SK-N-SH (cell line): Measurements from ENCODE around the gene CPA4. TPM values are rescaled to one million over a fixed set of nuclear protein-coding genes. Genes with fewer than 3 reads are reported as not detected.

Source experiments
- CTCF ChIA-PET: fragments of 300-600, 350-600 bp; formaldehyde crosslinking; extraction: SDS; loops from one replicate; lab custom pipeline; 2021; lab: Yijun Ruan, JAX
- POLR2A ChIA-PET: fragments of 350-600 bp; sonication (Branson Sonifier 250); formaldehyde crosslinking; extraction: SDS; loops from one replicate; lab custom pipeline; 2020; ENCODE audit warnings: antibody characterized with exemption, inconsistent platforms; lab: Yijun Ruan, JAX
- DNase-seq: peaks from one replicate; pipeline ENCODE4 v3.0.0; 2012
- H2AFZ ChIP-seq: fragments of 200-600 bp; sonication (generic); 2 replicates; pipeline ENCODE4 v1.8.1; 2016; ENCODE audit warnings: antibody characterized with exemption, mild to moderate bottlenecking, low read depth
- H3F3A ChIP-seq: fragments of 200-600 bp; sonication (generic); replicated peaks from 2 replicates; pipeline ENCODE3; 2016; ENCODE audit warnings: antibody characterized with exemption, mild to moderate bottlenecking; ENCODE audit not compliant: insufficient read depth
- H3K27ac ChIP-seq, 2 experiments: fragments of 200-500 bp in 1 of 2; fragments of 200-600 bp in 1 of 2; sonication (Bioruptor generic) in 1 of 2; sonication (generic), shearing (Covaris generic) in 1 of 2; 2 replicates each; pipeline versions ENCODE4 v1.5.1 to v1.6.1; 2014 to 2016; ENCODE audit warnings: low read depth in 2 of 2, inconsistent platforms in 1 of 2, low read length in 1 of 2, mild to moderate bottlenecking in 1 of 2, mixed read lengths in 1 of 2
- H3K27me3 ChIP-seq: fragments of 200-600 bp; sonication (generic), shearing (Covaris generic); 2 replicates; pipeline ENCODE4 v1.6.1; 2016; ENCODE audit warnings: mixed run types; ENCODE audit not compliant: insufficient read depth
- H3K36me3 ChIP-seq, 2 experiments: fragments of 200-500 bp in 1 of 2; fragments of 200-600 bp in 1 of 2; sonication (Bioruptor generic) in 1 of 2; sonication (generic) in 1 of 2; replicated peaks in 1 of 2; 2 replicates each; pipeline versions ENCODE3 to v1.5.1; 2014 to 2016; ENCODE audit warnings: low read length in 1 of 2, mild to moderate bottlenecking in 1 of 2; ENCODE audit not compliant: insufficient read depth in 2 of 2, control insufficient read depth in 1 of 2
- H3K4me1 ChIP-seq, 2 experiments: fragments of 200-500 bp in 1 of 2; fragments of 200-600 bp in 1 of 2; sonication (Bioruptor generic) in 1 of 2; sonication (generic), shearing (Covaris generic) in 1 of 2; 2 replicates each; pipeline versions ENCODE4 v1.5.1 to v1.6.1; 2014 to 2016; ENCODE audit warnings: low read depth in 1 of 2, low read length in 1 of 2, mixed run types in 1 of 2; ENCODE audit not compliant: insufficient read depth in 2 of 2, control insufficient read depth in 1 of 2
- H3K4me2 ChIP-seq: fragments of 200-600 bp; sonication (generic), shearing (Covaris generic); 2 replicates; pipeline ENCODE4 v1.6.1; 2017; ENCODE audit warnings: mixed run types
- H3K4me3 ChIP-seq, 2 experiments: fragments of 200-500 bp in 1 of 2; fragments of 200-600 bp in 1 of 2; sonication (Bioruptor generic) in 1 of 2; sonication (generic), shearing (Covaris generic) in 1 of 2; 2 replicates each; pipeline versions ENCODE4 v1.5.1 to v1.8.1; 2014 to 2016; ENCODE audit warnings: low read depth in 2 of 2, inconsistent platforms in 1 of 2, low read length in 1 of 2, mild to moderate bottlenecking in 1 of 2, mixed read lengths in 1 of 2, moderate library complexity in 1 of 2
- H3K79me2 ChIP-seq: fragments of 200-600 bp; sonication (generic); 2 replicates; pipeline ENCODE4 v1.8.1; 2017; ENCODE audit warnings: mild to moderate bottlenecking; ENCODE audit not compliant: insufficient read depth
- H3K9ac ChIP-seq: fragments of 200-600 bp; sonication (generic); 2 replicates; pipeline ENCODE4 v1.6.1; 2017; ENCODE audit warnings: mixed run types
- H3K9me2 ChIP-seq: fragments of 200-600 bp; sonication (generic); 2 replicates; pipeline ENCODE4 v1.6.1; 2017; ENCODE audit warnings: mixed run types
- H3K9me3 ChIP-seq: fragments of 200-600 bp; sonication (generic); 2 replicates; pipeline ENCODE4 v1.6.1; 2017; ENCODE audit warnings: mixed run types, mild to moderate bottlenecking, moderate library complexity
- H4K20me1 ChIP-seq: fragments of 200-600 bp; sonication (generic); 2 replicates; pipeline ENCODE4 v1.6.1; 2017; ENCODE audit warnings: mild to moderate bottlenecking, mixed run types; ENCODE audit not compliant: insufficient read depth
- CHD2 ChIP-seq: fragments of 150-350 bp; IDR thresholded peaks from 2 replicates; pipeline ENCODE4 v1.6.1; 2018; ENCODE audit warnings: low read length; ENCODE audit not compliant: partially characterized antibody
- CTCF ChIP-seq: fragments of 200-600 bp; sonication (generic); IDR thresholded peaks from 2 replicates; pipeline ENCODE4 v1.6.1; 2017; ENCODE audit warnings: antibody characterized with exemption, mild to moderate bottlenecking, moderate library complexity
- ELF1 ChIP-seq: IDR thresholded peaks from 2 replicates; pipeline ENCODE4 v1.4.0; 2012
- EP300 ChIP-seq, 2 experiments: IDR thresholded peaks; 2 replicates each; pipeline versions ENCODE4 v1.4.0 to v1.6.1; 2012; ENCODE audit warnings: borderline replicate concordance in 1 of 2, low read depth in 1 of 2, low read length in 1 of 2
- MAX ChIP-seq: IDR thresholded peaks from 2 replicates; pipeline ENCODE4 v1.4.0; 2012; ENCODE audit warnings: low read depth
- MEF2A ChIP-seq: IDR thresholded peaks from 2 replicates; pipeline ENCODE4 v1.4.0; 2012; ENCODE audit warnings: low read depth, borderline replicate concordance
- MXI1 ChIP-seq: IDR thresholded peaks from 2 replicates; pipeline ENCODE4 v1.6.1; 2012; ENCODE audit warnings: mild to moderate bottlenecking, low read depth, low read length, improper control_type of control experiment
- NFIC ChIP-seq: IDR thresholded peaks from 2 replicates; pipeline ENCODE4 v1.4.0; 2012; ENCODE audit warnings: borderline replicate concordance
- PBX3 ChIP-seq: IDR thresholded peaks from 2 replicates; pipeline ENCODE4; 2012
- RFX5 ChIP-seq: IDR thresholded peaks from 2 replicates; pipeline ENCODE4 v1.6.1; 2012; ENCODE audit warnings: mild to moderate bottlenecking, improper control_type of control experiment, low read length
- SMC3 ChIP-seq: IDR thresholded peaks from 2 replicates; pipeline ENCODE4 v1.6.1; 2012; ENCODE audit warnings: low read depth, low read length, improper control_type of control experiment
- USF1 ChIP-seq: IDR thresholded peaks from 2 replicates; pipeline ENCODE4 v1.4.0; 2012; ENCODE audit warnings: low read depth, borderline replicate concordance
- YY1 ChIP-seq: IDR thresholded peaks from 2 replicates; pipeline ENCODE4 v1.4.0; 2012; ENCODE audit warnings: low read depth, mild to moderate bottlenecking
- ZBTB33 ChIP-seq: IDR thresholded peaks from 2 replicates; pipeline ENCODE4 v1.4.0; 2012; ENCODE audit warnings: low read depth, borderline replicate concordance
- WGBS: methylation state at CpG from one replicate; pipeline ENCODE4 v1.1.6; 2017; ENCODE audit warnings: low lambda C conversion rate; 5-methylcytosine and 5-hydroxymethylcytosine counted together
- polyA plus RNA-seq, 3 experiments: library from polyadenylated mRNA; depleted of rRNA; stranded (reverse); fragments of >200 nt; gene quantifications; 2 replicates each; pipeline ENCODE4 v1.2.3, GENCODE V29; 2012

Gene CPA4
- polyA plus RNA-seq, 1 of the 3 experiments (the other 2 are of a cell fraction), result 176 TPM

GRCh38 chr7:130345136-130345535, 52.2 kb downstream of the CPA4 start:
- no peak overlapping the region for H3K27ac ChIP-seq
- H3K9me3 ChIP-seq, result no peaks in the 10 kb centered on the region
- DNase-seq, result no peak
- no peak overlapping the region for H3K4me3 ChIP-seq
- ChIA-PET CTCF (interaction anchor here (1.1 kb wide), 1 partner anchor 15 kb away, joined by 4 read pairs; no protein-coding TSS in a partner anchor), POLR2A (no interaction called here)
- no peaks in the 10 kb centered on the region for H3F3A ChIP-seq
- no peaks in the 10 kb centered on the region for H3K36me3 ChIP-seq
- H3K4me1 ChIP-seq, result no peaks in the 10 kb centered on the region; a peak in 1 of 4 replicates
- no peaks in the 10 kb centered on the region for H3K79me2 ChIP-seq
- H3K9ac ChIP-seq, result no peak overlapping the region
- H2AFZ ChIP-seq, result no peak overlapping the region
- H3K9me2 ChIP-seq, result no peaks in the 10 kb centered on the region
- WGBS, result 88% methylated on average over 8 of the region's 8 CpGs
- no peaks in the 10 kb centered on the region for H3K27me3 ChIP-seq
- H4K20me1 ChIP-seq, result no peaks in the 10 kb centered on the region
- TF ChIP-seq YY1, result no peak
- TF ChIP-seq MXI1, result no peak
- no peak for TF ChIP-seq RFX5
- TF ChIP-seq MEF2A, result no peak
- no peak for TF ChIP-seq EP300 (IDR thresholded peaks at IDR 0.05; ENCODE audit: borderline replicate concordance in 1 of 2, low read depth in 1 of 2, low read length in 1 of 2)
- no peak for TF ChIP-seq CHD2
- no peak for TF ChIP-seq MAX
- no peak for TF ChIP-seq USF1
- TF ChIP-seq ZBTB33, result no peak
- no peak for TF ChIP-seq ELF1
- no peak for TF ChIP-seq NFIC
- TF ChIP-seq SMC3, result no peak
- TF ChIP-seq PBX3, result no peak
- TF ChIP-seq CTCF, result no peak
- no peak overlapping the region for H3K4me2 ChIP-seq
